ENCODE results near the gene FOXF1. TPM values are rescaled to one million over a fixed set of nuclear protein-coding genes. Genes with fewer than 3 reads are reported as not detected.
A peak's percentile ranks its signal among the peaks of the same experiment; 100 is the strongest.

Gene FOXF1
- total RNA-seq, 2 experiments from 2014 or later, result not detected

DNA sequence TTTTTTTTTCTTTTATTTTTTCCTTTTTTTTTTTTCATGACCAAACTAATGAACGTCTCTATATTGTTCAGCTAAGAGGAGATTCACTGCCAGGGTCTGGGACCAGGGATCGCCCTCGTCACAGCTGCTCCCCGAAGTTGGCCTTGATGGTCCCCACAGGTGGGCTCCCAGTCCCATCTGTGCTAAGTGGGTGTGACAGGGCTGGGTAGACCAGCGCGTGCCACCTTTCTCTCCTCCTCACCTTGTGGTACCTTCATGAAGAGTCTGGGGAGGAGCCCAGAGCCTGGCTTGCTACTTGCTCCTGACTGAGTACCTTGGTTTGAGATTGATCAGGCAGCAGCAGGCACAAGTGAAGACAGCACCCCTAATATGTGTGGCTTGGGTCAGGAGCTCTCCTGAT is 6.5 kb upstream of the FOXF1 start:
- no peak overlapping the region for H3K4me3 Mint-ChIP-seq
- peaks cover 8% of the 10 kb centered on the region for H3K4me1 ChIP-seq (ENCODE audit: insufficient read depth, low read length)
- H3K36me3 Mint-ChIP-seq (ENCODE audit: low read depth), result no peaks in the 10 kb centered on the region
- ChIA-PET CTCF (no interaction called here), POLR2A (no interaction called here)
- intact Hi-C loops (cut with DNase I, micrococcal nuclease), result no loop called here
- H3K36me3 ChIP-seq (ENCODE audit: insufficient read depth, low read length), result no peaks in the 10 kb centered on the region
- ATAC-seq (ENCODE audit: poor library complexity) (no peak), DNase-seq (no peak)
- peaks cover 89% of the 10 kb centered on the region for H3K27me3 Mint-ChIP-seq
- TF ChIP-seq, protein P1, sequence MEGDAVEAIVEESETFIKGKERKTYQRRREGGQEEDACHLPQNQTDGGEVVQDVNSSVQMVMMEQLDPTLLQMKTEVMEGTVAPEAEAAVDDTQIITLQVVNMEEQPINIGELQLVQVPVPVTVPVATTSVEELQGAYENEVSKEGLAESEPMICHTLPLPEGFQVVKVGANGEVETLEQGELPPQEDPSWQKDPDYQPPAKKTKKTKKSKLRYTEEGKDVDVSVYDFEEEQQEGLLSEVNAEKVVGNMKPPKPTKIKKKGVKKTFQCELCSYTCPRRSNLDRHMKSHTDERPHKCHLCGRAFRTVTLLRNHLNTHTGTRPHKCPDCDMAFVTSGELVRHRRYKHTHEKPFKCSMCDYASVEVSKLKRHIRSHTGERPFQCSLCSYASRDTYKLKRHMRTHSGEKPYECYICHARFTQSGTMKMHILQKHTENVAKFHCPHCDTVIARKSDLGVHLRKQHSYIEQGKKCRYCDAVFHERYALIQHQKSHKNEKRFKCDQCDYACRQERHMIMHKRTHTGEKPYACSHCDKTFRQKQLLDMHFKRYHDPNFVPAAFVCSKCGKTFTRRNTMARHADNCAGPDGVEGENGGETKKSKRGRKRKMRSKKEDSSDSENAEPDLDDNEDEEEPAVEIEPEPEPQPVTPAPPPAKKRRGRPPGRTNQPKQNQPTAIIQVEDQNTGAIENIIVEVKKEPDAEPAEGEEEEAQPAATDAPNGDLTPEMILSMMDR (IDR thresholded peaks at IDR 0.05), result no peak
- peaks cover 0 to 13% of the 10 kb centered on the region in 2 experiments for H3K9me3 ChIP-seq (ENCODE audit: control insufficient read depth in 1 of 2, insufficient read depth in 1 of 2, low read length in 2 of 2)
- no peak overlapping the region for H3K27ac Mint-ChIP-seq
- H3K9me3 Mint-ChIP-seq, result no peaks in the 10 kb centered on the region
- H3K4me3 ChIP-seq (ENCODE audit: low read length), result no peak overlapping the region
- H3K27ac ChIP-seq (ENCODE audit: low read depth in 1 of 2, low read length in 2 of 2), result no peak overlapping the region
- peaks cover 81 to 94% of the 10 kb centered on the region in 2 experiments for H3K27me3 ChIP-seq (ENCODE audit: control insufficient read depth in 1 of 2, insufficient read depth in 2 of 2, low read length in 2 of 2)
- H3K4me1 Mint-ChIP-seq (ENCODE audit: low read depth), result peaks cover 28% of the 10 kb centered on the region

DNA sequence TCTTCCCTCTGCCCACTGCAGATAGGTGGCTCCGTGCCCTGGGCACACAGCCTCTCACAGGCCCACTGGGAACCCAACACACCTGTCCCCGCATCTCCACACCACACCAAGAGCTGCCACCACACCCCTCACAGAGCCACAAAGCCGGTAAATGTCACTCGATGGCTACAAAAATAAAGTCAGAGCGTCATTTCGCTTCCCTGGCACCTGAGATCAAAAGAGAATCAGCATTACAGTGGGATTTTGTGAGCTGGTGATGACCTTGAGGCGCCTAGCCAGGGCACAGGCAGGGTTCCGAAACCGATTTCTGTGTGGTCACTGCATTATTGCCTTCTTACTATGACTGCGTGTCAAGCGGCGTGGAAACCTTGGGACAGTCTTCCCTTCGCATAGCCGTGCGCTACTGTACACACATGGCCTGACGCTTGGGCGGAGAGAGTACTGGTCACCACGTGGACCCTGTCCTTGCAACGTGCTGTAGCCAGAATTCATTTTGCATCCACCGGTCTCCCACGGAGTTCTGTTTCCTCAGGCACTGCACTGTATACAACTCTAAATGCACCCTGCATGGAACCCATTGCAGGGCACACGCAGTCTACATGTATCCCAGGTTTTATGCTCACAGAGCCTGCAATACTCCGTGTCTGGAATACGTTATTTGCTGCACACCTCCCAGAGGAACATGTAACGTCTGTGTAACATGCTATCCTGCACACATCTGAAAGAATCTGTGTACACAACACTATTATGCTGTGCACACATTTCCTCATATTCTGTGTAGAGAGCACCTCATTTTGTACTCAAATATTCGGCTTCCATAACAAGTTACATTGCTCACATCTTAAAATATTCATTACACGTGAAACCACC is 5.8 kb upstream of the FOXF1 start:
- intact Hi-C loops (cut with DNase I, micrococcal nuclease), result no loop called here
- H3K9me3 Mint-ChIP-seq, result no peaks in the 10 kb centered on the region
- DNase-seq (no peak), ATAC-seq (ENCODE audit: poor library complexity) (no peak)
- no peak overlapping the region for H3K27ac Mint-ChIP-seq
- Histone ChIP-seq H3K27ac (ENCODE audit: low read depth in 1 of 2, low read length in 2 of 2) (no peak overlapping the region), H3K27me3 (ENCODE audit: control insufficient read depth in 1 of 2, insufficient read depth in 2 of 2, low read length in 2 of 2) (peaks cover 78 to 89% of the 10 kb centered on the region in 2 experiments), H3K4me3 (ENCODE audit: low read length) (no peak overlapping the region), H3K4me1 (ENCODE audit: insufficient read depth, low read length) (peaks cover 15% of the 10 kb centered on the region), H3K9me3 (ENCODE audit: control insufficient read depth in 1 of 2, insufficient read depth in 1 of 2, low read length in 2 of 2) (peaks cover 0 to 13% of the 10 kb centered on the region in 2 experiments), H3K36me3 (ENCODE audit: insufficient read depth, low read length) (no peaks in the 10 kb centered on the region)
- TF ChIP-seq, protein P1 (IDR thresholded peaks at IDR 0.05), result no peak
- H3K36me3 Mint-ChIP-seq (ENCODE audit: low read depth), result no peaks in the 10 kb centered on the region
- ChIA-PET CTCF (no interaction called here), POLR2A (no interaction called here)
- peaks cover 33% of the 10 kb centered on the region for H3K4me1 Mint-ChIP-seq (ENCODE audit: low read depth)
- peak overlapping the region; percentile 69 for H3K4me3 Mint-ChIP-seq
- peaks cover 88% of the 10 kb centered on the region for H3K27me3 Mint-ChIP-seq

DNA sequence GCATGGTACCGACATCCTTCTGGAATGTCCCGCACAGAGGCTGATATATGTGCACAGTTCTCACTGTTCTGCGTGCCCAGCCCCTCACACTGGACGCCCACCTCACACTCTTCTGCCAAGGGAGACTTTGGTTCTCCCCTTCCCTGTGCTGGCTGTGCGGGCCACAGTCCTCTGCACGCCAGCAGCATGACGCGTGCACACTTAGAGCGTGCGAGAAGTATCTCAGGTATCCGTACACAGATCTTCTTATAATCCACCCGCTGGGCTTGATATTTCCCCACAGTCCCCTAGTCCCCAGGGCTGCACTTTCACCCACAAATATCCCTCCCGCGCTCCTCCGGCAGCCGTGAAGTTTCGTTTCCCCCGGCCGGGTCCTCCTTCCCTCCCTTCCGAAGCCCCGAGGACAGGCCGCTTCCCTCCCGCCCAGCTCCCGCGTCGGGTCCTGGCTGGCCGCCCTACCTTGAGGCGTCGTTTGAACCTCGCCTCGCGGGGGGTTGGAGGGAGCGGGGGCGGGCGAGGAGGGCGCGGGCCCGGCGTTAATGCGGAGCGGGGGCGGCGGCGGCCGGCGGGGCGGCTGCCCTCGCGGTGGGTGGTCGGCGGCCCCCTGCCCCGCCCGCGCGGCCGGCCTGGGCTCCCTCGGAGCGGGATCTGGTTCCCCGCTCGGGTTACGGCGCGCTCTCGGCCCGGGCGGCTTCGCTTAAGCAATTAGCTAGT is 5.0 kb upstream of the FOXF1 start:
- H3K4me1 ChIP-seq (ENCODE audit: insufficient read depth, low read length), result peaks cover 19% of the 10 kb centered on the region
- H3K27ac ChIP-seq (ENCODE audit: low read depth in 1 of 2, low read length in 2 of 2), result no peak overlapping the region
- CTCF ChIA-PET, result no interaction called here
- POLR2A ChIA-PET, result no interaction called here
- no peaks in the 10 kb centered on the region for H3K36me3 ChIP-seq (ENCODE audit: insufficient read depth, low read length)
- peaks cover 76 to 85% of the 10 kb centered on the region in 2 experiments for H3K27me3 ChIP-seq (ENCODE audit: control insufficient read depth in 1 of 2, insufficient read depth in 2 of 2, low read length in 2 of 2)
- TF ChIP-seq, protein P1 (IDR thresholded peaks at IDR 0.05), result no peak
- H3K4me3 Mint-ChIP-seq, result peak overlapping the region; percentile 69
- H3K9me3 ChIP-seq (ENCODE audit: control insufficient read depth in 1 of 2, insufficient read depth in 1 of 2, low read length in 2 of 2), result peaks cover 0 to 13% of the 10 kb centered on the region in 2 experiments
- intact Hi-C loops (cut with DNase I, micrococcal nuclease), result no loop called here
- H3K27ac Mint-ChIP-seq, result no peak overlapping the region
- ATAC-seq (ENCODE audit: poor library complexity) (no peak), DNase-seq (no peak)
- no peaks in the 10 kb centered on the region for H3K9me3 Mint-ChIP-seq
- H3K36me3 Mint-ChIP-seq (ENCODE audit: low read depth), result no peaks in the 10 kb centered on the region
- H3K4me3 ChIP-seq (ENCODE audit: low read length), result no peak overlapping the region
- H3K27me3 Mint-ChIP-seq, result peaks cover 80% of the 10 kb centered on the region
- peaks cover 33% of the 10 kb centered on the region for H3K4me1 Mint-ChIP-seq (ENCODE audit: low read depth)

Measured in CD4-positive, alpha-beta T cell (primary cell).